ENCODE data around the gene LCE1C.

GRCh38 chr1:152795686-152796085, 10.8 kb downstream of the LCE1C start:
- TF ChIP-seq POLR2A (IDR thresholded peaks at IDR 0.05) (no peak), CTCF (IDR thresholded peaks at IDR 0.05) (no peak)

Measured in body of pancreas (tissue), 4 donors.